GM12872 (cell line): ENCODE data around the gene LRIT1.
A peak's percentile ranks its signal among the peaks of the same experiment; 100 is the strongest.

Source experiments
- TF ChIP-seq, protein P1 (sequence below): IDR thresholded peaks from 3 replicates; pipeline ENCODE4 v1.5.1; 2011; ENCODE audit warnings: low read depth, mild to moderate bottlenecking, low read length, moderate library complexity; ENCODE audit not compliant: insufficient read depth

LRIT1 gene

DNA sequence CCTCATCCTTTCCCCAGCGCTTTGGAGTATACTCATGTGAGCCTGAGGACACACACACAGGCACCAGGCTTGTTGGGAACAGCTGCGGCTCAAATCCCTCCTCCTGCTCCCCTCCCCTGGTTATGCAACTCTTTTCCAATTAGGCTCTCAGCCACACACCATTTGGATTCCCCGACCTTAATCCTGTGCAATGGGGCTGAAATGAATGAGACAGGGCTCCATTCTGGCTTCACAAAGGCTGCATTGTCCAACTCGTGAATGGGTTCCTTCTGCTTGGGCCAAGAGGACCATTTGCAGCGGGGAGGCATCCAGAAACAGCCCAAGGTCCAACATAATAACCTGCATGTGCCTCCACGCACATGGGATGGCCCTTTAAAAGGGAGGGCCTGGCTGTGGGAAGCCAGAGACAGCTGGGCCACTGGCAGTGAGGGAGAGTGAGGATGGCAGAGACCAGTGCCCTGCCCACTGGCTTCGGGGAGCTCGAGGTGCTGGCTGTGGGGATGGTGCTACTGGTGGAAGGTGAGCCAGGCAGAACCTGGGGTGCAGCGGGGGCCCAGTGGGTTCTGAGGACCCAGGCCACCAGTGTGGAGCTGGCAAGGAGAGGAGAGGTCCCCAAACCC lies 3.4 kb upstream of the LRIT1 start, which contains the start of gene RGR:
TSS of gene RGR (plus strand) at position 403 of the 620 bp plus-strand sequence. CDS start at position 441, 38 bp downstream.
- TF ChIP-seq, protein P1, sequence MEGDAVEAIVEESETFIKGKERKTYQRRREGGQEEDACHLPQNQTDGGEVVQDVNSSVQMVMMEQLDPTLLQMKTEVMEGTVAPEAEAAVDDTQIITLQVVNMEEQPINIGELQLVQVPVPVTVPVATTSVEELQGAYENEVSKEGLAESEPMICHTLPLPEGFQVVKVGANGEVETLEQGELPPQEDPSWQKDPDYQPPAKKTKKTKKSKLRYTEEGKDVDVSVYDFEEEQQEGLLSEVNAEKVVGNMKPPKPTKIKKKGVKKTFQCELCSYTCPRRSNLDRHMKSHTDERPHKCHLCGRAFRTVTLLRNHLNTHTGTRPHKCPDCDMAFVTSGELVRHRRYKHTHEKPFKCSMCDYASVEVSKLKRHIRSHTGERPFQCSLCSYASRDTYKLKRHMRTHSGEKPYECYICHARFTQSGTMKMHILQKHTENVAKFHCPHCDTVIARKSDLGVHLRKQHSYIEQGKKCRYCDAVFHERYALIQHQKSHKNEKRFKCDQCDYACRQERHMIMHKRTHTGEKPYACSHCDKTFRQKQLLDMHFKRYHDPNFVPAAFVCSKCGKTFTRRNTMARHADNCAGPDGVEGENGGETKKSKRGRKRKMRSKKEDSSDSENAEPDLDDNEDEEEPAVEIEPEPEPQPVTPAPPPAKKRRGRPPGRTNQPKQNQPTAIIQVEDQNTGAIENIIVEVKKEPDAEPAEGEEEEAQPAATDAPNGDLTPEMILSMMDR, result no peak

DNA sequence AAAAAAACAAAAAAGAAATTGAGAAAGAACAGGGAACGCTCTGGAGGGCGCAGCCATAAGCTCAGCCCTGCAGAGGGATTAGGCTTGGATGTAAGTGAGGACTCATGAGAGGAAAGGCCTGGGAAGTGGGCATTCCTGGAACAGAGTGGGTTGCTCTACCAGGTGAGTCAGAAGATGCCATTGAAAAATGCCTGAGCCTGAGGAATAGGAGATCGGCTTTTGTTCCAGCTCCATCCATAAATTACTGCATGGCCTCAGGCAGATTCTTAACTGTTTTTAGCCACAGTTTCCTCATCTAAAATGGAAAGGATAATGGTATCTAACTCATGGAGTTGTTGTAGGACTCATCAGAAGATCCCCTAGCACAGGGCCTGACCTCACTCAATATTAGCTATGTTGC lies 2.4 kb upstream of the LRIT1 start:
- TF ChIP-seq, protein P1, result no peak

DNA sequence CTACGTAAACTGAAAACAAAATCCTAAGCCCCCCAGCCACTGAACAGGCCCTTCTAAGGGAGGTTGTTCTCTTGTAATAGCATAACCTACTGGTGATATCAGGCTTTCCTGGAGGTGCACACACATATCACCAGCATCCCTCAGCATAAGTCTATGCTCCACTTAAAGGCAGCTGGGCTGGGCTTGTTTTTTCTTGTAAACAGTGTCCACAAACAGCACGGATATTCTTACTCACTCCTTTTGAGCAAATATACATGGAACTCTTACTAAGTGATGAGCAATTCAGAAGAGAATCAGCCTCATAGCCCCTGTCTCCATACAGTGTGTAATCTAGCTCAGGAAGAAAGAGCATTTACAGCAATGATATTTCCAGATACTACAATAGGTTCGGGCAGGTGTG lies 2.4 kb downstream of the LRIT1 start:
- TF ChIP-seq, protein P1, result no peak

DNA sequence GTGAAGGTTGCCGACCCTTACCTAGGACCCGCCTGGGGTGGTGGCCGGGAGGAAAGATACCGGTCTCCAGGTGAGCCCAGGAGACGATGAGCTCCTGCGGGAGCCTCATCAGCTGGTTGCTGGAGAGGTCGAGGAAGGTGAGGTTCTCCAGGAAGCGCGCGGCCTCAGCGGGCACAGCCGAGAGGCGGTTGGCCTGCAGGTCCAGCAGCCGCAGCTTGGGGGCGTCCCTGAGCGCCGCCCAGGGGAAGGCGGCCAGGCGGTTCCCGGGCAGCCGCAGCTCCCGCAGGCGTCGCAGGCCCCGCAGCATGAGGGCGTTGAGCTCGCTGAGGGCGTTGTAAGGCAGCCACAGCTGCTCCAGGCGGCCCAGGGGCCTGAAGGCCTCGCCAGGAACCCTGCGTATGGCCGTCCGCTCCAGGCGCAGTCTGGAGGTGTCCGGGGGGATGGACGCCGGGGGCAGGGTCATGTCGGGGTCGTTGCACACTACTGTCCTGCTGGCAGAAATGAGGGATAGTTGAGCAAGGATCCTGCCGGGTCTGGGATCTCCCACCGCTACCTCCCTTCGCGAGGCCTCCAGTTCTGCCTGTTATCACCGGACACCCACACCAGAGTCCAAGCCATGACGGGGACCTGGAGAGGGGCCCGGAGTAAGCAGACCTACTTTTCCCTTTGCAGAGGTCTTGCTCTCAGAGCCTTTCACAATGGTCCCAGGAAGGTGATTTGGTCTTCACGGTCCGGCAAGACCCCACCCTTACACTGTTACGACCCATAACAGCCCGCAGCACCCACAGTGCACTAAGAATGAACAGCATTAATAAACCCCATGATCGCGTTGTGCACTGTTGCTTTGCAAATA lies 3.9 kb downstream of the LRIT1 start:
- TF ChIP-seq, protein P1, result peak; percentile 35; the same call in 2 of the 3 replicates

DNA sequence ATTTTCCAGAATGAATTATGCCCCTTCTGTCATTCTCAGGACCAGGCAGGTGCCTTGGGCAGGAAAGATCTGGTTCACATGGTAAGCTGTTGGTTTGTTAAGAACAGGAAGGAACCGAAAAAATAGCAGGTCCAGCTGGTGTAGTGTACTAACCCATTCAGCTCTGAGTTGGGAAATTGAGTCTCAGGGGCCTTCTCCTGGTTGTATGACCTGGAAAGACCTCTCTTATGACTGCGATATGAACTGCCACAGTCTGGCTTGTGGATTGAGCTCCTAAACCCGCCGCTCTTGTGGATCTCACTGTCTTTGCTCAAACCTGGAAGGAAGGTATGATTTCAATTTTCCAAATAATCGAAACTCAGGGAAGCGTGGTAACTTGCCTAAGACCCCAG lies 4.5 kb downstream of the LRIT1 start:
- TF ChIP-seq, protein P1, result no peak

DNA sequence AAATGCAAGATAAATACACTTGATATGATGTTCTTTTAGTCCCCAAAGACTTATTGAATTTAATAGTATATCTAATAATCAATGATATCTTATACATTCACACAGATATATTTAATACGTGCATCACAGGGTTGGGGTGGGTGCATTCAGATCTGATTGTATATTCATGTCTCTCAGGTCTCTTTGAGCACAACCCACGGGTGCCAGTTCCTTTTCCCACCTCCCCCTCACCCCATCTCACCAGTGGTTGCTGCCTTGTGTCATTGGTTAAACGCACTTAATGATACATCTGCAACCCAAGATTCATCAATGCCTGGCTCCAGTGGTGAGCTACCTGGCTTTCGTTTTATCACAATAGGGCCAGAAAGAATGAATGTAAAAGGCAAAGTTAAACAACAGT lies 6.2 kb downstream of the LRIT1 start:
- TF ChIP-seq, protein P1, result no peak

DNA sequence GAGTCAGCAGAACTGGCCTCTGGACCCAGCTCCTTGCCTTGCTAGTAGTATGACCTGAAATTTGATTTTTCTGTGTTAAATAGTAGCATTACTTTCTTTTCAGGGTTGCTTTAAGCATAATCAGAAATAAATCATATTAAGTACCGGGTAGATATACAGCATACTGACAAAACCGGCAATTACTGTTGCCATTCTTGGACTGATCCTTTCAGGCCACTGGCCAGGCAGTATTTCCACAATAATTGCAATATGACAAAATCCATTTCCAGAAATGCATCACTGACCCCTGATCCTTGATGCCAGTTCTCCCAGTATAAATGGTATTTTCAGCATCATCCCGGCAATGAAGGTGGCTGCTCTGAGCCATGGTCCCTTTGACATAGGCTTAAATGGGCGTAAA lies 6.9 kb downstream of the LRIT1 start:
- TF ChIP-seq, protein P1, result no peak
